ENCODE measurements around the gene FRS3. TPM values are rescaled to one million over a fixed set of nuclear protein-coding genes. Genes with fewer than 3 reads are reported as not detected.

Gene FRS3
- total and polyA plus RNA-seq, 2 of the 13 experiments (the other 11 are each of a cell fraction or from before 2014, with no cell fraction given) = 3.0 to 7.4 TPM

DNA sequence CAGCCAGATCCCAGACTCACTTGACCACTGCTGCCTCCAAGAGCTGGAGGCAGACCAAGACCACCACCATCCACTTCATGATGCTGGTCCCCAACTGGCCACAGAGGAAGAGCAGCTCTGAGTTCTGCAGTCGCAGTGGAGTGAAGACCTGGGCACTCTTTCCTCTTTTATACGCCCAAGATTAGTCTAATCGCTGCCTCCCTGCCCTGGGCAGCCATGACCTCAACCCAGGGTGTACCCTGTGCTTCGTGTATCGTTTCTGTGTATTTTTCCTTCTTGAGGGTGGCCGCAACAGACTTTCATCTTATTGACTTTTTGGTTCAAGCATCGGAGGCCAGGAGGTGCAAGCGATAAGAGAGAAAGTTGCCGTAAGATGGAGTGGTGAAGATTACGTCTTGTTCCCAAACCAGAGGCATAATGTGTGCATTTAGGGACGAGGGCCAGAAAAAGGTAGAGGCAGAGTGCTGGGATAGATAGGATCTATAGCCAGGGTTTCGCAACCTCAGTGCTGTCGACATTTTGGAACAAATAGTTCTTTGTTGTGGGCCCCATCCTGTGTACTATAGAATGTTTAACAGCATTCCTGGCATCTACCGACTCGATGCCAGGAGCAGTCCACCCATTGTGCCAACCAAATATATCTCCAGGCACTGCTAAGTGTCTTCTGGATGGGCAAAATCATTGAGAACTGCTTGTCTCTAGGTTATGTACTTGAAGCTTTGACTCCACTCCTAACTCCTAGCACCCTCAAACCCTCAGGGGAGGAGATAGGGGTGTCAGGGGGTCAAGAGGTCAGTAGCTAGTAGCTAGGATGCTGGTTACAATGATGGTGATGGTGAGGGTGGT is 32.2 kb downstream of the FRS3 start, which contains the start of gene PGC (continued):
- TF ChIP-seq TEF (CRISPR knock-in tag; IDR thresholded peaks at IDR 0.05) (no peak), ZNF12 (CRISPR knock-in tag; IDR thresholded peaks at IDR 0.05) (peak; percentile 80; the same call in 1 of the 2 replicates), ZNF333 (CRISPR knock-in tag; IDR thresholded peaks at IDR 0.05; ENCODE audit: borderline replicate concordance) (no peak), SMAD3 (CRISPR knock-in tag; IDR thresholded peaks at IDR 0.05) (peak; percentile 92; the same call in 1 of the 2 replicates), TBP (CRISPR knock-in tag; IDR thresholded peaks at IDR 0.05) (no peak), RORA (CRISPR knock-in tag; IDR thresholded peaks at IDR 0.05) (no peak), SYNCRIP (IDR thresholded peaks at IDR 0.05; ENCODE audit: insufficient read depth, low read depth, low read length) (no peak), ZBTB3 (CRISPR knock-in tag; IDR thresholded peaks at IDR 0.05; ENCODE audit: borderline replicate concordance, low read depth) (no peak), ZNF710 (CRISPR knock-in tag; IDR thresholded peaks at IDR 0.05; ENCODE audit: borderline replicate concordance) (peak; percentile 96), ONECUT2 (CRISPR knock-in tag; IDR thresholded peaks at IDR 0.05) (peak; percentile 94), ZNF607 (CRISPR knock-in tag; IDR thresholded peaks at IDR 0.05; ENCODE audit: borderline replicate concordance) (no peak), RBM22 (optimal IDR thresholded peaks at IDR 0.05; ENCODE audit: low read length) (peak; percentile 5), KDM2A (CRISPR knock-in tag; IDR thresholded peaks at IDR 0.05; ENCODE audit: borderline replicate concordance, low read depth) (peak; percentile 55; the same call in 1 of the 2 replicates), DMTF1 (CRISPR knock-in tag; IDR thresholded peaks at IDR 0.05) (no peak), SRSF4 (IDR thresholded peaks at IDR 0.05; ENCODE audit: low read depth, low read length, poor library complexity, severe bottlenecking) (no peak), KAT7 (CRISPR knock-in tag; IDR thresholded peaks at IDR 0.05; ENCODE audit: borderline replicate concordance) (no peak), AGO1 (IDR thresholded peaks at IDR 0.05; ENCODE audit: low read depth, low read length, poor library complexity, severe bottlenecking) (no peak), ZNF350 (CRISPR knock-in tag; IDR thresholded peaks at IDR 0.05; ENCODE audit: borderline replicate concordance, low read depth) (peak; percentile 86), ZNF570 (CRISPR knock-in tag; IDR thresholded peaks at IDR 0.05; ENCODE audit: borderline replicate concordance) (0 out of 2 replicates have a peak, but pooled peaks have one; percentile 59), ADNP (CRISPR knock-in tag; IDR thresholded peaks at IDR 0.05) (no peak)
- TF ChIP-seq, protein P1, sequence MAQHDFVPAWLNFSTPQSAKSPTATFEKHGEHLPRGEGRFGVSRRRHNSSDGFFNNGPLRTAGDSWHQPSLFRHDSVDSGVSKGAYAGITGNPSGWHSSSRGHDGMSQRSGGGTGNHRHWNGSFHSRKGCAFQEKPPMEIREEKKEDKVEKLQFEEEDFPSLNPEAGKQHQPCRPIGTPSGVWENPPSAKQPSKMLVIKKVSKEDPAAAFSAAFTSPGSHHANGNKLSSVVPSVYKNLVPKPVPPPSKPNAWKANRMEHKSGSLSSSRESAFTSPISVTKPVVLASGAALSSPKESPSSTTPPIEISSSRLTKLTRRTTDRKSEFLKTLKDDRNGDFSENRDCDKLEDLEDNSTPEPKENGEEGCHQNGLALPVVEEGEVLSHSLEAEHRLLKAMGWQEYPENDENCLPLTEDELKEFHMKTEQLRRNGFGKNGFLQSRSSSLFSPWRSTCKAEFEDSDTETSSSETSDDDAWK (CRISPR knock-in tag; IDR thresholded peaks at IDR 0.05) = no peak
- TF ChIP-seq, protein P2, sequence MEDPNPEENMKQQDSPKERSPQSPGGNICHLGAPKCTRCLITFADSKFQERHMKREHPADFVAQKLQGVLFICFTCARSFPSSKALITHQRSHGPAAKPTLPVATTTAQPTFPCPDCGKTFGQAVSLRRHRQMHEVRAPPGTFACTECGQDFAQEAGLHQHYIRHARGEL (CRISPR knock-in tag; IDR thresholded peaks at IDR 0.05) = no peak
